Activated CD8-positive, alpha-beta memory T cell treated with anti-CD3 and anti-CD28 coated beads for 1 hour (primary cell): Measurements from ENCODE around the gene FDCSP.
"Not testable (repeated sequence)": the region's sequence is repeated elsewhere in the genome, so short reads cannot be mapped to it uniquely, and the experiment has no call there.

Experiments used
- DNase-seq, 2 donors: peaks; one replicate each; pipeline ENCODE4 v3.0.0-alpha.2; 2020; ENCODE audit warnings: low read depth in 1 of 2; ENCODE audit errors: extremely low read depth in 1 of 2

FDCSP gene

DNA sequence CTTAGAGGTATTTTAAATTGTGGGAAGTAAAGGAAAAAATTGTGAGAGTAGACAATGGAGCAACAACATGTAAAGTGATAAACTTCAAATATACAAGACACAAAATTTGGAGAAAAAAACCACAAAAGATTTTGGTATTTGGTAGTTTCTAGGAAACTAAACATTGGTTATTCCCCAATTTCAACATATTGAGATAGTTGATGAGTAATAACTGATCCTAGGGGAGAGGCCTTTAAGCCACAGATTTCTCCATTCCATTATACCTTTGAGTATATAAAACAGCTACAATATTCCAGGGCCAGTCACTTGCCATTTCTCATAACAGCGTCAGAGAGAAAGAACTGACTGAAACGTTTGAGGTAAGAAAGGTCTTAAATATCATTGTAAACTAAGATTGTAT is at the start of gene FDCSP:
Gene FDCSP (plus strand): TSS at position 301 of the 400 bp plus-strand sequence. CDS start 5,071 bp downstream, outside the sequence.
- DNase-seq = no peak

DNA sequence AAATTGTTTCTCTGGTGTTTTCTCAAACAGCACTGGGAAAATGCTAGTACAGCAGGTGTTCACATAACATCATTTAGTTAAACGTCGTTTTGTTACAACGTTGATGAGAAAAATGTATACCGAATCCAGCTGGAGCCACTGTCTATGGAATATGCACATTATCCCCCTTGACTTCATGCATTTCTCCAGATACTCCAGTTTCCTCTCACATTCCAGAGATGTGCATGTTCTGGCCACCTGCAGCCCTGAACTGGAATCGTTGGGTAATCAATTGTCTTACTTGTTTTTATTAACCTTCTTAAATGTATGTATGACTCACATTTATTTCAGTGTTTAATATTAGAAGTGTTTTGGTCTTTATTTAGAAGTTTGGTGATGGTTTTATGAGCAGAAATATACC is 48.8 kb upstream of the FDCSP start:
- no peak for DNase-seq

DNA sequence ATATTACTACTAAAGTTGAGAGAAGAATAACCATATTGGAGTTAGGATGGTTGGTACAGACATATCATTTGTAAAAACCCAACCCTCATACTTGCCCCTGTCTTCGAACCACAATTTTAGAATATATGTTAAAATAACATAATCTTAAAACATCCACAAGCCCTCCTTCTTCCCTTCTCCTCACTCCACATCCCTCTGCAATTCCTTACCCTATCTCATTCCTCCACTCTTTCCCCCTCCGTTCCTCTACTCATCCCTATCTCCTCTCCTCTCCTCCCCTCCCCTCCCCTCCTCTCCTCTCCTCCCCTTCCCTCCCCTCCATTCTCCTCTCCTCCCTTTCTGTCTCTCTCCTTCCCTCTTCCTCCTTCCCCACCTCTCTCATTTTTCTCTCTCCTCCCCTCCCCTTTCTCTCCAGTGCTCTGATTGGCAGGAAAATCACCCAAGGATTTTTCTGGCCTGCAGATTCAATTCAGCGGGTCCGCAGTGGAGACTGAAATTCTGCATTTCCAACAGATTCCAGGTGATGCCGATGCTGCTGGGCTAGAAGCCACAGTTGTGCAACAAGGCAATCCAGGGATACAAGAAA is 47.8 kb upstream of the FDCSP start:
- DNase-seq = no peak

DNA sequence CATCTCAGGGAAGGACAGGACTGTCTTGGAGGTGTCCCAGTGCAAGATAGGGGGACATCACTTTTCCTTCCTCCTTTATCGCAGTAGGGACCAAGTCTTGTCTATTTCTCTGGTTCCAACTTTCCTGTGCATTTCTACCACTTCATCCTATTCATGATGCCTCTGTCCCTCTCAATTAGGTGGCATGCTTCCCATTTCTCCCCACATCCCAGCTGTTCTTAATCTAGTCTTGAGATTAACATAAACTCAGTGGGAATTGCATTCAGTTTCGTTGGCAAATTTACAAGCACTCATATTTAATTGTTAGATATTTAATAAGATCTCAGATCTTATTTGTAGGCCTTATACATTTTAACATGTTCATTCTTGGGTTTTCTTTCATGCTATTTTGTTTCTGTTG is 46.1 kb upstream of the FDCSP start:
- no peak for DNase-seq

DNA sequence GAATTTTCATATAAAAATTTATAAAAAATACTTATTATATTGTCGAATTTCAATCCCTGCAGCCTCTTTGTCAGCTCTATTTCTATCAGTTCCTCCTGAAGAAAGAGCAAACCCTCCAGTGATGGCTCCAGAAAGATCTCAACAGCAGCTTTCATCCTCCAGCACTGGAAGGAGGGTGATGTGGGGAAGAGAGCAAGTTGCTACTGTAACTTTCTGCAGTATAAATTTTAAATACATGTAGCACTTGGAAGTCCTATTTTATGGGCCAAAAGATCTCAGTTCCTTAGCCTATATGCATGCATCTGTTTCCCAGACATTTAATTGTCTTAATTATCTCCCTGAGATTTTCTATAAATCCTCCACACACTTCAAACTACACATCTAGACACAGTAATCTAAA is 44.1 kb upstream of the FDCSP start:
- DNase-seq = no peak

DNA sequence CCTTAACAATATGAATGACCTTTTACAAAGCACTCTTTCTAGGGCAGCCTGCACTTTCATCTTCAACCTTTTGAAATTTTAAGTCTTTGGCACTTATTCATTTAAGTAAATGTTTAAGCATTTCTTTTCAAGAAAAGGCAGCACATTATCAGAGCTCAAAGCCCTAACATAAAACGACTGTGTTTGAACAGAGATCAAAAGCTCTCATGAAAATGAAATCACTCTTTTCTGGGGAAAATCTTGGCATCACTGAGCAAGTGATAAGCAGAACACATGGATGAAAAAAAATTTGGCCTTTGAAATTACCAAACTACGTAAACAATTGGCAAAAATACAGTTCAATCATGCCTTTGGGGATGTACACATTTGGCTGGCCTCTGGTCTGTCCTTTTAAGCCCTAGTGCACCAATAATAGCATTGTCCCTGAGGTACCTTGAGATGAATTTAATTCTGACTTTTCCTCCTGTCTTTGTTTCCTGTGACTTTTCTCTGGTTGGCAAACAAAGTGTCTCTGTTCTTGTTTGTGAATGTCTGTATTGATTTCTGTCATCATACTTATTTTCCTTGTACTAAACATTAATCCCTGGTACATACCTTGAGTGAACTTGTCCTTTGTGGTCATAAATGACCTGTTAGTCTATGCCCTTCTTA is 43.3 kb upstream of the FDCSP start:
- DNase-seq = no peak

DNA sequence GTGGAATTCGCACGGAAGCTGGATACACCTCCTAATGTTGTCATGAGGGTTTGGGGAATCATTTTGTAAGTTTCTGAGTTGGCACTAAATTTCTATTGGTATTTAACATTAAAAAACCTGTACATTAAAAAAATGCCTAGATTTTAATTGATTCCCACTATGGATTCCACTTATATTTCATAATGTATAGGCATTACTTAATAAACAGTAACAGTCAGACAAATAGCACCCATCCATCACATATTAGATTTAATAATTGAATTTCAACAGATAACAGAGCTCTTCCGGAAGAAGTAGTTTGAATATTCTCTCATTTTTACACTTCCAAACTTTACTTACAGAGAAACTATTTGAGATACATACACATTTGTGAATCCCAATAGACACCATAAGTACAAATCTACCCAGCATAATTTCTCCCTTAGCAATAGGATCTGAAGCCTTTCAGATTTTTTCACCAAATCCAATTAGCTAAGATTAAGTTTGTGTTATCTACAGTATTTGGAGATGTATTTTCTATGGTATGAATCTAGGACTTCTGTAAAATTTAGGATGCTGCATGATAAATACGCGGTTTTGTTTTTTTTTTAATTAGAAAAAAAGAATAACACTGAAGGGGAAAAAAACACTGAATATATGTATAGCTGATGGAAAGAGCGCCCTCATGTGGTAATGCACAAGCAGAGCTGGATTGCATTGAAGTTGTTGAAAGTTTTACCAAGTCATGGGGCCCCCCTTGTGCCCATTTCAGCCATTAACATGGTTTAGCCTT is 42.6 kb upstream of the FDCSP start:
- DNase-seq = no peak

DNA sequence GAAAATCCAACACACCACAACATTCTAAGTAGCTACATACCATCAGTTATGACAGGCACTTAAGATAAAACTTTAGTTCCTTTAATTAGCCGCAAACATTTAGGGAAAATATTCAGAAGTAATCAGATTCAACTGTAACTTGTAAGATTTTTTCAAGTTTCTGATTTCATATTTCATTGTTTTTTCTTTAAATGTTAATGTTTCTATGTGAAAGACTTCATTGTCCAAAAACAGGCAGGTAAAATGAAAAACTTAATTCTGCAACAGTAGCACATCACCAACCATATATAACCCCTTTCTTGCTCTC is 42.0 kb upstream of the FDCSP start:
- DNase-seq = no peak

DNA sequence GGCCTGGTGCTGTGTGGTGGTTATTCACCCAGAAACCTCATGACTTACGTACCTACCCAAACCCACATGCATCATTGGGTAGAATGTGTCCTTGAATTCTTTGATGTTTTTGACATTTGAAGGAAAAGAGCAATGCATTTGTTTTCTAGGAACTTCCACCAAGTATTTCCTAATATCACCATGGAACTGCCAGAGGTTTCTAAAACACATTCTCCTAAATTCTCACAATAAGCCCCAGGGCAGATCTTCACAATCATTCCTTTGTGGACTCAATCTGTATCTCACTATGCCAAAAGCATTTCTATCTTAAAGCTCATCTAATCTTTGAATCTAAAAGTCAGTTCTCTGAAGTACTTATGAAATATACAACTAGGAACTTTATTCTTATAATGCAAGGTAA is 38.7 kb upstream of the FDCSP start:
- no peak for DNase-seq

DNA sequence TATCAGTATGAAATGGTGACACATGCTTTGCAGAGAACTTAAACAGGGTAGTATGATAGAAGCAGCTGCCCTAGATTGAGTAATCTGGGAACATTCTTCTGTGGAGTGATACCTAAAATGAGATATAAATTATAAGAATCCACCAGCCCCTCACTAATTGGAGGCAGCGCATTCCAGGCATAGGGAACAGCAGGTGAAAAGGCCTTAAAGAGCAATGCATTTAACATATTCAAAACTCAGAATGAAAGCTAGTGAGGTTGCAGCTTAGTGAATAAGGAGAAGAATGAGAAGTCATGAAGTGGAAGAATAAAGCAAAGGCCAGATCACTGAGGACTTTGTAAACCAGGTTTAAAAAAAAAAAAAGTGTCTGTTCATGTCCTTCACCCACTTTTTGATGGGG is 35.3 kb upstream of the FDCSP start:
- no peak for DNase-seq

DNA sequence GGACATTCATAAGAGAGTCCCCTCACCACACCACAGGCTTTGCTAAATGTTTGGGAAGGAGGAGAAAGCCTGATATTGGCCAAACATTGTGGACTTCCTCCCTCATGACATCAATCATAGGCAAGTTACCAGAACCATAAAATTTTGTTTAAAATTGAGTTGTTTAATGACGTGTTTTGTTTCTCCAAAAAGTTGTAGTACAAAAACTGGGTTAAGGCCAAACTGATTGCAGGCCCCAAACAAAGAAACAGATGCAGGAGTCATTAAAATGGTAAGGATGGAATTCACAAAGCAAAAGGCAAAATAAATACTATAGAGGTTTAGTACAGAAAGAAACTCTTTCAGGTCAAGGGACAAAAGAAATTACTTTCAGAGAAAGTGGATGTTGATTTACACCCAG is 34.3 kb upstream of the FDCSP start:
- DNase-seq = no peak

DNA sequence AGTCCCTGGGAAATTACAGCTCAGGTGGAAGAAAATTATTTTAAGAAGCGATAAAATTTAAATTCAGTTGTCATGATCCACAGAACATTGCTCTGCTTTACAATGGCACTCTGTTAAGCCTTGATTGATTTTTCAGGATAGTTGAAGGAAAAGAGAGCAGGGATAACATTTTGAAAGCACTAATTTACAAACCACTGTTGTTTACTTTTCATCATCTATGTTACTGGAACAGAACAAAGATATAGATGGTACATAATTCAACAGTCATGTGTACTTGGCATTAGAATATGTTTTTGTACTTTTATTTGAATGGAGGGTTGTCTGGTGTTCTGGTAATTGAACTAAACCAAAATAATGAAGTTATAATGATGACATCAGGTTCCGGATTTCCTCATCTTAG is 33.0 kb upstream of the FDCSP start:
- no peak for DNase-seq

DNA sequence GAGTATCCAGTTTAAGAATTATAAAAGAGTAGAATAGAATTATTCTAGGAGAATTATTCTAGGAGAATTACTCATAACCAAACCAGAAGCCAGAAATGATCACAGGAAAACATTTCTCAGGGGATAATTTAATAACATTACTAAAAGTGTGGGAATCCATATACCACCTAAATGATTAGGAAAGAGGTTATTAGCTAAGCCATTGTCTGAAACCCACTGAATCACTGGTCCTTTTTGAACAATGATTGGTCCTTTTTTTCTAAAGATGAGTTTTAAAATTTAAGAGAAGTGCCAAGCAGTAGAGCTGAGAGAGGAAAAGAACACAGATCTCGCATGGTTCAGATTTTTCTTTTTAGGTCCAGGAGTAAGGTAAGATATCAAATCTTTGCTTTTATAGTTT is 30.5 kb upstream of the FDCSP start, which contains the start of gene ODAM:
Gene ODAM (plus strand): TSS at position 301 of the 400 bp plus-strand sequence. CDS start 819 bp downstream, outside the sequence.
- DNase-seq = no peak

DNA sequence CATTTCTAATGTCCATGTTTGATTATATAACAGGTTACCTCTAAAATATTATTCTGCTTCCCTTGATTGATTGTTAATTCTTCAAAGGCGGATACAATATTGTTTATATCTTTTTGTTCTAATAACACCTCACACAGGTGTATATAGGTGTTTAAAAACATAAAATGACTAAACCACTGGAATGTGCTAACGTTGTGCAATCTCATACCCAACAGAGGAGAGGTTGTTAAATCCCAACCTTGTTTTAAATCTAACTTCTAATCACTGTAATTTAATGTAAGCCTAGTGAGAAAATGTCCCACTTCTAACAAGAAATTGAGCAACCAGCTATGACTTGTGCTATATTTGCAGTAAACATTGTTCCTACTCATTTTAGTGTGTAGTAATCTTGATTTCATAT is 29.1 kb upstream of the FDCSP start:
- DNase-seq = no peak

DNA sequence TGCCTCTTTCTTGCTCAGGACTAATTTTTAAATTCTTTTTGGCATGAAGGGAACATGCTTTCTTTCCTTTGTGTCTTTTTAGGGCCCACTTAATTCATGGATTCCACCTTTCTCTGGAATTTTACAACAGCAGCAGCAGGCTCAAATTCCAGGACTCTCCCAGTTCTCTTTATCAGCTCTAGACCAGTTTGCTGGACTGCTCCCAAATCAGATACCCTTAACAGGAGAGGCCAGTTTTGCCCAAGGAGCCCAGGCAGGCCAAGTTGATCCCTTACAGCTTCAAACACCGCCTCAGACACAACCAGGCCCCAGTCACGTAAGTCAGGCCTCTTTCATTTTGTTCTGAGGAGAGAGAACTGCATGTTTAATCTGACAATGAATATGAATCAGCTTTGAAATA is 28.1 kb upstream of the FDCSP start:
- no peak for DNase-seq

DNA sequence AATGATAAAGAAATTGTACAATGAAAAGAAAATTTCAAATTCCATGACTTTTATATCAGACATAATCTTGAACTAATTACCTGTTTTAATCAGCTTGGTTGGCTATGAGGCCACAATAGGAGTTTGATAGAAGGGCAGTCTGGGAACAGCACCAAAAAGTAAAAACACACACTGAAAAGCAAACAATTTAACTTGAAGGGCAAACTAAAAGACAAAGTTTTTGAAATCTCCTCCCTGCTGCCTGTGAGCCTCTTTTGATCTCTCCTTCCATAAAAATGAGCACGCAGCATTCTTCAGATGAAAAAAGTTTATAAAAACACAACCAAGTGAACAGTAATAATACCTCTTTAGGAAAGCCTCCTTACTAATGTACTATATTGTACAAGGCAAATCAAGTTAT is 22.3 kb upstream of the FDCSP start:
- no peak for DNase-seq

DNA sequence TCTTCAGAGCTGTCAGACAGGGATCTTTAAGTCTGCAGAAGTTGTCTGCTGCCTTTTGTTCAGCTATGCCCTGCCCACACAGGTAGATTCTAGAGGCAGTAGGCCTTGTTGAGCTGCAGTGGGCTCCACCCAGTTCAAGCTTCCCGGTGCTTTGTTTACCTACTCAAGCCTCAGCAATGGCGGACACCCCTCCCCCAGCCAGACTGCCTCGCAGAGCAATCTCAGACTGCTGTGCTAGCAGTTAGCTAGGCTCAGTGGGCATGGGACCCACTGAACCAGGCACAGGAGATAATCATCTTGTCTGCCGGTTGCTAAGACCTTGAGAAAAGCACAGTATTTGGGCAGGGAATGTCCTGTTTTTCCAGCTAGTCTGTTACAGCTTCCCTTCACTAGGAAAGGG is 13.2 kb upstream of the FDCSP start:
- not testable (repeated sequence) for DNase-seq

DNA sequence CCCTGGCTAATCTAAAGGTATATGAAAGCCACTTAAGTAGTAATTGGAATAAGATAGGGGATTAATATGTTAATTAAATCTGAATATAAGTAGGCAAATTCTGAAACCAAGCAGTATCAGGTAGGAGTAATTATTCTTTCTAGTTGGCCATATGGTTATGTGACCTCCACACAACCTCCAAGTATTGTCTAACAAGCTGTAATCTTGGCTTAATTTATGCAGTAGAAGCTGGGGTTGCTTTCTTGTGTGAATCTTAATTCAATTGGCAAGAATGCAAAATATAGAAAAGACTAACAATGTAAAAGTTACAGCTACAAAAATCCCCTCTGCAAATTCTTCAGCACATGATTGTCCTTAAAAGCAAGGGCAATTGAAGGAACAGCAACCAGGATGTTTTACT is 9.8 kb upstream of the FDCSP start:
- DNase-seq = not testable (repeated sequence)

DNA sequence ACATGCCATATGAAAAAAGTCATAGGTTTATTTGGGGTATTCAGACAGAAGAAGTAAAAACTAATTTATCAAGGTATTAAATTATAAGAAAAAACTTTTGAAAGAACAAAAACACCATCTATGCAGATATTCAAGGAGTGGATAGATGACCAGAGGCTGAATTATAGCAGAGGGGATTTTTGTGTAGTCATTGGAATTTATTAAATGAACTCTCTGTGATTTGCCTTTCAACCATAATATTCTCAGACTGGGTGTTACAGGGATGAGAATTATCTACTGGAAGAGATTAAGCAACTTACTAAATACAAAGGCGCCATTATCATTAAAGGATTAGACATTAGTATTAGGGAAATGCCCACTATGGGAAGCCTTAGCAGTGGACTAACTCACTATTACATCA is 9.4 kb upstream of the FDCSP start:
- not testable (repeated sequence) for DNase-seq

DNA sequence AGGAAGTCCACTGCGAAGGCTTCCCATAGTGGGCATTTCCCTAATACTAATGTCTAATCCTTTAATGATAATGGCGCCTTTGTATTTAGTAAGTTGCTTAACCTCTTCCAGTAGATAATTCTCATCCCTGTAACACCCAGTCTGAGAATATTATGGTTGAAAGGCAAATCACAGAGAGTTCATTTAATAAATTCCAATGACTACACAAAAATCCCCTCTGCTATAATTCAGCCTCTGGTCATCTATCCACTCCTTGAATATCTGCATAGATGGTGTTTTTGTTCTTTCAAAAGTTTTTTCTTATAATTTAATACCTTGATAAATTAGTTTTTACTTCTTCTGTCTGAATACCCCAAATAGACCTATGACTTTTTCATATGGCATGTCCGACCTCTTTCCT is 4.5 kb upstream of the FDCSP start:
- not testable (repeated sequence) for DNase-seq

DNA sequence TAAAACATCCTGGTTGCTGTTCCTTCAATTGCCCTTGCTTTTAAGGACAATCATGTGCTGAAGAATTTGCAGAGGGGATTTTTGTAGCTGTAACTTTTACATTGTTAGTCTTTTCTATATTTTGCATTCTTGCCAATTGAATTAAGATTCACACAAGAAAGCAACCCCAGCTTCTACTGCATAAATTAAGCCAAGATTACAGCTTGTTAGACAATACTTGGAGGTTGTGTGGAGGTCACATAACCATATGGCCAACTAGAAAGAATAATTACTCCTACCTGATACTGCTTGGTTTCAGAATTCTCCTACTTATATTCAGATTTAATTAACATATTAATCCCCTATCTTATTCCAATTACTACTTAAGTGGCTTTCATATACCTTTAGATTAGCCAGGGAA is 4.1 kb upstream of the FDCSP start:
- not testable (repeated sequence) for DNase-seq

DNA sequence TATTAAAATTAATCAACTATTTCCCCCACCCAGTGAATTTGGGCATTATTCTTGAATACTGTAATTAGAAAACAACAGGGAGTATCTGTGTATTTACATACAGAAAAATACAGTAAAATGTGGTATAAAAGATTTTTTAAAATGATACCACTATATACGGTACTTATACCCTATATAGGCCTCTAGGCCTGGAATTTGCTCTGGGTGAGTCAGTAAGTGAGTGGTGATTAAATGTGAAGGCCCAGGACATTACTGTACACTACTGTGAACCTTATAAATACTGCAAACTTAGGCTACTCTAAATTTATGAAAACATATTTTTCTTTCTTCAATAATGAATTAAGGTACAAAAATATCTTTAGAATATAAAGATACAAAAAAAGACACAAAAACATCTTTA is 10.2 kb downstream of the FDCSP start:
- DNase-seq = no peak
